Measurements from ENCODE around the gene BLCAP.

DNA sequence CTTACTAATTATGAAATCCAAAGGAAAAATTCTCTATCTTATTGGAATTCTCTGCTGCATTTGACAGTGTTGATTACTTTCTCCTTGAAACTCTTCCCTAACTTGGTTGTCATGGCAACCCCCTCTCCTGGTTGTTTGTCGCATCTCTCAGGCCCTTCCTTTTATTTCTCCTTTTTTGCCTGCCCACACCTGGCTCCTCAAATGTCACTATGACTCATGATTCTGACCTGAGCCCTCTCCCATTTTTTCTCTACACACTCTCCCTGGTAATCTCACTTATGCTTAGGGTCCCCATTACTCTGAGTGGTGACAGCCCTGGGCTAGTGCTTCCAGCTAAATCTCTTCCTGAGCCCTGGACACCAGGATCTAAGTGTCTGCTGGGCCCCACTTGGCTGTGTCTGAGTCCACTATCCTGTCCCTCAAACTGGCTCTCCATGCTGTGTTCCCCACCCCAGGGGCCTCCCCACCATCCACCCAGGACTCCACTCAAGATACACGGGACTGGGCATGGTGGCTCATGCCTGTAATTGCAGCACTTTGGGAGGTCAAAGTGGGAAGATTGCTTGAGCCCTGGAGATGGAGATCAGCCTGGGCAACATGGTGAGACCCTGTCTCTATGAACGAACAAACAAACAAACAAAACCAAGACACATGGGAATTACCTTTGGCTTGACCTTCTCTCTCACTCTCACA is 23.1 kb downstream of the BLCAP start:
- TF ChIP-seq CTCF (IDR thresholded peaks at IDR 0.05) (no peak), POLR2A (IDR thresholded peaks at IDR 0.05) (no peak)

Measured in lower leg skin (tissue), 3 donors.